ENCODE results near the gene NR3C2.

Gene NR3C2

DNA sequence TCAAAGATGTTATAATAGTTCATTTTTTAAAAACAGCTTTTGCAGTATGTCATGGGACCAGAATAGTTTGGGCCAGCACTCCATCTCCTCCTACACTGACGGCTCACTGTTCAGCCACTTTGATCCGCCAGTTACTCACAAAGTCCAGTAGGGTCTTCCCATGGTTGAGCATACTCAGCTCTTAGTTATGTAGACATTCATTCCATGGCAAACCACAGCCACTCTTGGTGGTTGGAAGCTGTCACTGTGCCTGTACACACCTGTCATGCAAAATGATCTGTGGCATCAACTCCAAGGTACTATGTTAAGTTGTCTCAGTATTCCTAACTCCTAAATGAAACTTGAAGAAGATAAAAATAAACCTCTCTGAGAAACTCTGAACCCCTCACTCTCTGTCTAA, 127.2 kb downstream of the NR3C2 start:
- no peak for DNase-seq (ENCODE audit: low read depth)
- no peak overlapping the region for H3K4me3 ChIP-seq (ENCODE audit: control insufficient read depth, low read depth, low read length)
- TF ChIP-seq, protein P1, sequence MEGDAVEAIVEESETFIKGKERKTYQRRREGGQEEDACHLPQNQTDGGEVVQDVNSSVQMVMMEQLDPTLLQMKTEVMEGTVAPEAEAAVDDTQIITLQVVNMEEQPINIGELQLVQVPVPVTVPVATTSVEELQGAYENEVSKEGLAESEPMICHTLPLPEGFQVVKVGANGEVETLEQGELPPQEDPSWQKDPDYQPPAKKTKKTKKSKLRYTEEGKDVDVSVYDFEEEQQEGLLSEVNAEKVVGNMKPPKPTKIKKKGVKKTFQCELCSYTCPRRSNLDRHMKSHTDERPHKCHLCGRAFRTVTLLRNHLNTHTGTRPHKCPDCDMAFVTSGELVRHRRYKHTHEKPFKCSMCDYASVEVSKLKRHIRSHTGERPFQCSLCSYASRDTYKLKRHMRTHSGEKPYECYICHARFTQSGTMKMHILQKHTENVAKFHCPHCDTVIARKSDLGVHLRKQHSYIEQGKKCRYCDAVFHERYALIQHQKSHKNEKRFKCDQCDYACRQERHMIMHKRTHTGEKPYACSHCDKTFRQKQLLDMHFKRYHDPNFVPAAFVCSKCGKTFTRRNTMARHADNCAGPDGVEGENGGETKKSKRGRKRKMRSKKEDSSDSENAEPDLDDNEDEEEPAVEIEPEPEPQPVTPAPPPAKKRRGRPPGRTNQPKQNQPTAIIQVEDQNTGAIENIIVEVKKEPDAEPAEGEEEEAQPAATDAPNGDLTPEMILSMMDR (IDR thresholded peaks at IDR 0.05; ENCODE audit: control insufficient read depth, insufficient read depth, low read depth, low read length, missing control alignments): no peak

DNA sequence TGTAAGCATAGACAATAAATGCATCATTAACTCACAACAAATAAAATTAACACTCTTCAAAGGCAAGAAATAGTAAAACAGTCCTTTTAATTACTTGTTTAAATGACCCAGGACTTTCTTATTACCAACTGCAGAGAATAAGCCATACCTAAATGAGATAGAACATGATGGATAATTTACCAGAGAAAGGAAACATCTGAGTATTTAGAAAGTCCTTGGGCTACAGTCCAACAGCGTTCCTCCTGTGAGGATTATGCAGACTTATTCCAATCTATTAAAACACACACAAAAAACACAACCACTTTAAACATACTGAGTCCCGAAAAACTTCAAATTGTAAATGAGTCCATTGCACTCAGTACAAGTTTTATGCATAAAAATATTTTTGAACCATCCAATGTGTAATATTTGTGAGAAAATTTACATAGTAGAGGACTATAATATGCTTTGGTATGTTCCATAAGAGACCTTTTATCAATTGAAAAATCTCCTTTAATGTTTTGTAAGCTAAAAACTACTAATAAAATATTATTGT, 129.2 kb downstream of the NR3C2 start:
- DNase-seq (ENCODE audit: low read depth): no peak
- H3K4me3 ChIP-seq (ENCODE audit: control insufficient read depth, low read depth, low read length): no peak overlapping the region
- TF ChIP-seq, protein P1 (IDR thresholded peaks at IDR 0.05; ENCODE audit: control insufficient read depth, insufficient read depth, low read depth, low read length, missing control alignments): no peak

DNA sequence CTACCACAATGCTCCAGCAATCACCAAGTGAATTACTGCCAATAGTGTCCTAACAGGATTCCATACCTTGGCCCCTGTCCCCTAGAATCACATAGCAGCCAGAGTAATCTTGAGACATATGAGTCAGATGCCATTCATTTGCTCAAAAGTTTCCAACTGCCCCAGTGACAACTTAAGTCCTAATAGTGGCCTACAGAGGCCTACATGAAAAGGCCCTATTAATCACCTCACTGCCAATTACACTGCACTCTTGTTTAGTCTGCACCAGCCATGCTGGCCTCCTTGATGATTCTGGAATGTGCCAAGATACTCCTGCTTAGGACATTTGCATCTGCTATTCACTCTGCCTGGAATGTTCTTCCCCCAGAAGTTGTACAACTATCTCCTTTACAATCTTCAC, 130.7 kb downstream of the NR3C2 start:
- no peak overlapping the region for H3K4me3 ChIP-seq (ENCODE audit: control insufficient read depth, low read depth, low read length)
- no peak for DNase-seq (ENCODE audit: low read depth)
- TF ChIP-seq, protein P1 (IDR thresholded peaks at IDR 0.05; ENCODE audit: control insufficient read depth, insufficient read depth, low read depth, low read length, missing control alignments): no peak

DNA sequence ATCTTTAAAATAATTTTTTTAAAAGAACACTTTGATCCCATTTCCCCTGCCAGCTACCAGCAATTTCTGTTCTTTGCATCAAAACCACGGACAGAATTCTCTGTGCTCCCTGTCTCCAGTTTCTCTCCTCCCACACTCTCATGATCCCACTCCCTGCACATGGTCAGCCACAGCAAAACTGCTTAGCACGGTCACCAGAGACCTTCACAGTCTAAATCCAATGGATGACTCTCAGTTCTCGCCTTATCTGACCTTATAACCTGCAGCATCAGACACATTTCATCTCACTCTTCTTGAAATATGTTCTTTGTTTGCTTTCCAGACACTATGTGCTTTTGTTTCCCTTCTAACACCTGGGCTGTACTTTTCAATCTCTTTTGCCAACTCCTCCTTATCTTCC, 131.5 kb downstream of the NR3C2 start:
- H3K4me3 ChIP-seq (ENCODE audit: control insufficient read depth, low read depth, low read length): no peak overlapping the region
- no peak for DNase-seq (ENCODE audit: low read depth)
- TF ChIP-seq, protein P1 (IDR thresholded peaks at IDR 0.05; ENCODE audit: control insufficient read depth, insufficient read depth, low read depth, low read length, missing control alignments): no peak

DNA sequence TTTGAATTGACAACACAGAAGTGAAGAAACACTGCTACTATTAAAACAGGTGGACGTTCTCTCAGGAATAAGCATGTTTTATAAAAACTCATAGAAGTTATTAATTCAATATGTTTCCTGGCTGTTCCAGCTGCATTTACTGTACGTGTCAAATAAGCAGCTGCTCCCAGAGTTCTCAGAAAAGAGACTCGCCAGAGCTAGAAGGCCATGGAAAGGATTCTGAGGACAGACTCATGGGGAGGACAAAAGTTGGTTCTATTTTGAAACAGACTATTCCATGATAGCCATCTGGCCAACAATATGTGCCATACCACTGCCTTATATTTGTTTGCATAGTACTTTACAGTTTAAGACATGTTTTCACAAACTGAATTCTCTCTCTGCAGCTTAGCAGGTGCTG, 136.5 kb downstream of the NR3C2 start:
- TF ChIP-seq, protein P1 (IDR thresholded peaks at IDR 0.05; ENCODE audit: control insufficient read depth, insufficient read depth, low read depth, low read length, missing control alignments): no peak
- H3K4me3 ChIP-seq (ENCODE audit: control insufficient read depth, low read depth, low read length): no peak overlapping the region
- DNase-seq (ENCODE audit: low read depth): no peak

DNA sequence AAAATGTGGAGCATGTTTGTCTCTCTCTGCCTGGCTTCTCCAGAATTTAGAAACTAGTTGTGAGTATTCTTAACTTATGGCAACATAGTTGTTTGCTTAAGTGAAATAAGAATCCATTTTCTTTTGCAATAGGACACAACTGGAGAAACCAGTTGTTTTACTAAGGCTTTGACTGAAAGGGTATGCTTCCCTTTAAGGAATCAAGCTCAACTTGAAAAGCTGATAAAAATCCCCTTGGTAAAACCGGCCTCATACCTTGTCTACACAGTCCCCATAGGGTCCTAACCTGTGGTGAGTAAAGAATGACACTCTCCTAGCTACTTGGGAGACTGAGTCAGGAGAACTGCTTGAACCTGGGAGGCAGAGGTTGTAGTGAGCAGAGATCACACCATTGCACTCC, 139.8 kb downstream of the NR3C2 start:
- DNase-seq (ENCODE audit: low read depth): no peak
- TF ChIP-seq, protein P1 (IDR thresholded peaks at IDR 0.05; ENCODE audit: control insufficient read depth, insufficient read depth, low read depth, low read length, missing control alignments): no peak

DNA sequence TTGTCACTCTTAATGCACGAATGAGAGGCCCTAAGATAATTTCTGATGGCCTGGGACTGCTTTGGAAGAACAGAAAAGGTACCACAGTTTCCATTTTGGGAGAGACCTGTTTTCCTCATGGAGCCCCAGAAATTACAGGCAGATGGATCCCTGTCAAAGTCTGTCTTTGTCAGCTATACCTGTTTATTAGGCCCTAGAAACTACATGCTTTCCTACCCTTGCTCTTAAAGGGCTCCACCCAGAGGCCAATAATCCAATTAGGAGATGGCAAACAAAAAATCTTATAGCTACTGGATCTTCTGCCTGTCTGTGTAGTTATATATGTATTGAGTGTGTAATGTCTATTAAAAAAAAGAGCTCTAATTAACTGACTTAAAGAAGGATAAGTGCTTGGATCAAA, 141.3 kb downstream of the NR3C2 start:
- DNase-seq (ENCODE audit: low read depth): no peak
- H3K4me3 ChIP-seq (ENCODE audit: control insufficient read depth, low read depth, low read length): no peak overlapping the region
- TF ChIP-seq, protein P1 (IDR thresholded peaks at IDR 0.05; ENCODE audit: control insufficient read depth, insufficient read depth, low read depth, low read length, missing control alignments): no peak

More for the DNA sequence above, 139.8 kb downstream of the NR3C2 start:
- no peak overlapping the region for H3K4me3 ChIP-seq (ENCODE audit: control insufficient read depth, low read depth, low read length)
